ENCODE results near the gene LRFN4.
A peak's percentile ranks its signal among the peaks of the same experiment; 100 is the strongest.

LRFN4 gene

DNA sequence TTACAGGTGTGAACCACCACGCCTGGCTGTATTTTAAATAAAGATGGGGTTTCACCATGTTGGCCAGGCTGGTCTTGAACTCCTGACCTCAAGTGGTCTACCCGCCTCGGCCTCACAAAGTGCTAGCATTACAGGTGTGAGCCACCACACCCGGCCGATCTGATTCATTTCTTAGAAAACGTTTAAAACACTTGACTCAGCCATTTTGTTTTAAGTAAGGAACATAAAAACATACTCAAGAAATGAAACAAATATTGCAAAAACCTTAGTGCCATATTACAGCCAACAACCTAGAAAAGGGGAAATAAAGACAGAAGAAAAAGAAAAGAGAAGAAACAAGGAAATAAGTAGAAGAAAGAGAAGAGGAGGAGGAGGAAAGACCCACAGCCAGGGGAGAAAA is 17.4 kb downstream of the LRFN4 start:
- no peak for DNase-seq

DNA sequence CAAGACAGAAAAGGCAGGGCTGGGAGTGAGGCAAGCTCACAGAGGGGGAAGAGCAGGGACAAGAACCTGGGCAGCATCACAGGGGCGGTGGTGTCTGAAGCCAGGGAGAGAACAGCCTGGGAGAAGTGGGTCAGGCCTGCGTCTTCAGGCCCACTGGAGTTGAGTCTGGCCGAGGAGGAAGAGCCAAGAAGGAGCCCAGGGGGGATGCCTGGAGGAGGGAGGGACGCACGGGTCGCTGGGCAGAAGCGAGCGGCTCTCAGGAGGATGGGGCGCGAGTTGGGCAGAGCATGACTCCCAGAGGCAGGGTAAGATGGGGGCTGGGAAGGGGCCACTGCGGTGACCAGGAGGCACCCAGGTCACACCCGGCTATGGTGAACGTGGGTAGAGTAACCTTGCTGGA is 18.5 kb downstream of the LRFN4 start:
- no peak for DNase-seq

DNA sequence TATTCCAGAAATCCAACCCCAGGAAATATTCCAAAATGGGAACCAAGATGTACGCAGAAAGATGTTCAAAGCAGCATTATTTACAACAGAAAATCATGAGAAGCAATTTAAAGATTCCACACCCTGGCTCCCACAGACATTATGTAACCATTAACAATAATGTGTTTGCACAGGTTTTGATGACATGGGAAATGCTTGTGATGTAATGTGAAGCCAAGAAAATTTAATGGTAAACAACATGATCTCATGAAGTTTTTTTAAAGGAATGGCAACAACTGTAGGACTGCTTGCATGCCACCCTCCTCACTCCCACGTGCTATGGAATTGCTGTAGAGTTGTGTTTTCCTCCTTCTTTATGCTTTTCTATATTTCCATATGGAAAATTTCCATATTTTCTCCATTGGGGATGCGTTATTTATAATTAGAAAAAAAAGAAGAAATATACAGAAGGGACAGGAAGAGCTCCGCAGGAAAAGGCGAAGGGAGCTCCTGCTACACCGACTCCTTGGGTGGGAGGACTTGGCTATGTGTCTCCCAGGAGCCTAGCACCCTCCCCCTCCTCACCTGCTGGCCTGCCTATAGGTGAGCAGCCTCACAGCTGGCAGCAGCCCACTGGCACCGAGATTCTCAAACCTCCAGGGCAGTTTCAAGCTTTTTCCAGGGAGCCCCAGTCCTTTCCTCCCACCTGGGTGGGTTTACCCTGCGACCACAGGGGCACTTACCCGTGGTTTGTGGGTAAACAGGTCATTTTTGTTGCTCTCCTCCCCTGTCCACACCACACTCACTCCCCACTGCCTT is 20.9 kb downstream of the LRFN4 start:
- DNase-seq: peak; percentile 69

DNA sequence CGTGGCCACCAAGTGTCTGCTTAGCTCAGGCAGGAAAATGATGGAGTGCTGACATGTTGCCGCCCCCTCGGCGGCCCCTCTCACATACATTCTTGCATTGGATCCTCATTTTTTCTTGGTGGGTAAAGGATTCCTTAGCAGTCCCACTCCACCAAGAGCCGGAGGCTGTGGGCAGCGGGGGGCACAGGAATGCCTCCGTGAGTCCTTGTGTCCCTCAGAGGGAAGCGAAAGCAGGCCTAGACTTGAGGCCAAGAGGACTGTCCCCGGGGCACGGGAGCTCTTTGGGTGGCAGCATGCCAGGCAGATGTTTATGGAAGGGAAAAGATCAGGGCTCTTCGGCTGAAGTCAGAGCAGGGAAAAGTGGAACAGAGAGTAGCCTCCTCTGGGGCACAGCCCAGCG is 21.6 kb downstream of the LRFN4 start:
- no peak for DNase-seq

DNA sequence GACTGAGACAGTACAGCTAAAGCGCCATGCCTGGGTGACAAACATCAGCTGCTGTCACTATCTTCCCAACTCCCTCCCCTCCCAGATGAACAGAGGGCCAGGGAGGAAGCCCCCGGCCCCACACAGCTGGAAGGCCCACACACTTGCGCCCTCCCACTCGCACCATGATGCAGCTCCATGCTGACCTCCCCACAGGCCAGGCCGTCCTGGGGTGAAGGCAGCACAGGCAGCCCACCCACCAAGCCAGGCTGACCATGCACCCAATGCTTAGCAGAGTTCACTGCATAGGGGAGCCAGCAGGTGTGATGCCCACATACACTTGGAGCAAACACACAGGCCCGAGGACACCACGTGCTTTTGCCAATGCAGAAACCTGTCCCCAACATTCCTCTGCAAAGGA is 22.1 kb downstream of the LRFN4 start:
- DNase-seq: no peak

DNA sequence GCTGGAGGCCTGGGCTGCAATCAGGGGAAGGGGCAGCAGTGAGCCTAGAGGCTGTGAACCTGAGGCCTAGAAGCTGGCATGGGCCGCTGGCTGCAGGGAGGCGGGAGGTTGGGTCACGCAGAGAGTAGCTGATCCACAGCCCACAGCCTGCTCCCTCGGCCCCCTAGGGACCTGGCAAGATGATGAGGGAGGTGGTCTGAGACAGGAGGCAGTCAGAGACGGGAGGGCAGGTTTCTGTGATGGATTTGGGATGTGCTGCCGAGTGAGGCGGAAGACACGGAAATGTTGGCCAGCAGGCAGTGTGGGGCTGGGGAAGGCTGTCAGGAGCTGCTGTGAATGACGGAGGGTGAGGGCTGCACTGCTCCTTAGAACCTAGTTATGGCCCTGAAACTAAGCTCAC is 22.7 kb downstream of the LRFN4 start:
- no peak for DNase-seq

DNA sequence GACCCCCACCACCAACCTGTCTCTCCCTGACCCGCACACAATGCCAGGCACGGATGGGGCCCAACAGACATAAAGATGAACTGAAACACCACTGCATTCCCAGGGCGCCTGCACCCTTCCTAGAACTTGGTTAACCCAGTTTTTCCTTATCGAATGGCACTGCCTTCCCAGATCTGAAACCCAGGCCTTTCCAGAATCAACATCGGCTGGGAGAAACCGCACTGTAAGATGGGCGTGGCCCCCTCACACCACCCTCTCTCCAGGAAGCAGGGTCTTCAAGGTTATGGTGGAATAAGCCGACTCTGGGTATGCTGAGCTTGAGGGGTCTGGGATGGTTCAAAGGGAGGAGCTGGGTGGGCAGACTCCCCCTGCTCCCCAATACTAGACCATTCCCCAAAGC is 23.1 kb downstream of the LRFN4 start:
- no peak for DNase-seq

DNA sequence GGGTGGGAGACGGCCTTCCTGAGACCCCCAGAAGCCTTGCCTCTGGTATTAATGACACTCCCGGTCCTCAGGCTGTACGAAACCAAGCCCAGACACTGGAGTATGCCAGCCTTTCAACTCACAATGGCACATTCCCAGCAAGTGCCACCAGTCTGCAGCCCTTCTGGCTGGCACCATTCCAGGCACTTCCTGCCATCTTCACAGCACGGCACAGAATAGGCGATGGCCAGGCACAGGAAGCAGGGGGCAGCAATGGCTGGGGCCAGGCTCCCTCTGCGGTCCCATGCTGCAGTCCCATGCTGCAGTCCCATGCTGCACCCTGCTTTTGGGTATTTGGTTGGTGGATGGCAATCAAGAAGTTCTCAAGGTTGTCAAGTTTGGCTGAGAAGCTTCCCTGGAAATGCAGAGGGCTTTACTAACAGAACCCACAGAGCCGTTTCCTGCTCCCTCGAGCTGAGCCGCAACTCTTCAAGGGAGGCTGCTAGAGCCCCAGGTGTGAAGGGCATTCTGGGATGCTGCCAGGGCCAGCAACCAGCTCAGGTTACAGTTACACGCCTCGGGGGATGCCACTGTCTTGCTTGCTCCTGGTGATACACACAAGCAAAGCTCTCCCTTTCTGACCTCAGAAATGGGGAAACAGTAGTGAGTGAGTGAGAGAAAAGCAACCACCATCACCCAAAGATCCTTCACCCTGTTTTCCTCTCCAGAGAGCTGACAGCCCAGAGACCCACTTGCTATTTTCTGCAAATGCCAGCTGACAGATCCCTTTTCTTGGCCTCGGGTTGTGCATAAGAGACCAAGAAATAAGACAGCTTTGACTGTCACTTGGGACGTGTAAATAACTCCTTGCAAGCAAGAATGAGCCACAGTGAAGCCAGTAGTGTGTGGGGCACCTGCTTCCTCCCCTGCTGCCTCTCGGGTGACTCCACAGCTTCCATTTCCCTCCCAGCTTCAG is 23.9 kb downstream of the LRFN4 start:
- peak; percentile 88 for DNase-seq

DNA sequence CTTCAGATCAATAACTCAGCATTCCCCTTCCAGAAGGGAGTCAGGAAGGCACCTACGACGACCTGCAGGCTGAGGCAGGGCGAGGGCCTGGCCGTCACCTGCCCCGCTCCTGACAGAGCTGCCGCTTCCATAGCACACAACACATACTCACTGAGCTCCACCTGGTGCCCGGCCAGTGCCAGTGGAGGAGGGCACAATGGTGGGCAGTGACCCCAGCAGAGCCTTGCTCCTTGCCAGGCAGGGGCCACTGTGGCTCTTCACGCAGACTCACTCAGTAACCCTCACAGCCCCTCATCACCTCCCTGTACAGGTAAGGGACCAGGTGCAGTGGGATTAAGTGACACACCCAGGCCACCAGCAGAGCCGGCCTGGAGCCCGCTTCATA is 24.6 kb downstream of the LRFN4 start:
- peak; percentile 38 for DNase-seq

DNA sequence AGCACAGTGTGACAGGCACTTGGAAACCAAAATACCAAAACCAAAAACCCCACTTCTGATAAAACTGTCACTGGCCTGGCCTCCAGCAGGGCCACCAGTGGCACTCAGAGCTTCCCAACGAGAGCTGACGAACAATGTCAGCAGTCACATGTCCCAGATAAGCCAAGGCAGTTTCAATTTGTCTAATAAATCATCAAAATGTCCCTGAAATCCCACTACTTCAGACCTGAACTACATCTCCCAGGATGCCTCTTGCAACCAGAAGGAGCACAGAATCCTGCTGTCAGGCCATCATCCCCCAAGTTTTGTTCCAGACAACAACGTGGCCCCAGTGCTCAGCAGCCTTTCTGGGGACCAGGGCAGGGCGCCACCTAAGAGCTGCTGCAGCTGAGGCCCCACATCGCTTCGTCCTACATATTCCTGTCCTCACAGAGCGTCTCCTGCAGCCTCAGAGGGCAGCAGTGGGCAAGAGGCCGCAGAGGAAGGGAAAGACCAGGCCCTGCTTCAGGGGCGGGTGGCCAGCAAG is 25.1 kb downstream of the LRFN4 start:
- peak; percentile 50 for DNase-seq

DNA sequence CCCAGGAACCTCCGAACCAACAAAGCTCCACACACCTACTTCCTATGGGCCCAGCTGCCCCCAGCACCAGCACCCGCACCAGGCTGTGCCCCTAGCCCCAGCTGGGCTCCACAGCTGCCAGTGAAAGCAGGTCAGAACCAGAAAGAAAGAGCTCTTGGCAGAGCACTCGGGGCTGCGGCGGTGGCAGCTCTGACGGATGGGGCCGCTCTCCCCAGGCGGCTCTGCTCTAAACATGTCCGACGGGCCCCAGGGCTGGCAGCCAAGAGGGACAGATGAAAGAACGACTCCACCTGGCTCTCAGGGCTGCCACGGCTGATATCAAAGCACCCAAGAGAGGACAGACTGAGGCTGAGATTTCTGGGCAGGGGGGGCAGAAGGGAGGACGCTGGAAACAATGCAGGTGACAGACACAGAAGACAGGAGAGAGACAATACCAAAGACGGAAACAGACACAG is 25.7 kb downstream of the LRFN4 start:
- DNase-seq: peak; percentile 90

DNA sequence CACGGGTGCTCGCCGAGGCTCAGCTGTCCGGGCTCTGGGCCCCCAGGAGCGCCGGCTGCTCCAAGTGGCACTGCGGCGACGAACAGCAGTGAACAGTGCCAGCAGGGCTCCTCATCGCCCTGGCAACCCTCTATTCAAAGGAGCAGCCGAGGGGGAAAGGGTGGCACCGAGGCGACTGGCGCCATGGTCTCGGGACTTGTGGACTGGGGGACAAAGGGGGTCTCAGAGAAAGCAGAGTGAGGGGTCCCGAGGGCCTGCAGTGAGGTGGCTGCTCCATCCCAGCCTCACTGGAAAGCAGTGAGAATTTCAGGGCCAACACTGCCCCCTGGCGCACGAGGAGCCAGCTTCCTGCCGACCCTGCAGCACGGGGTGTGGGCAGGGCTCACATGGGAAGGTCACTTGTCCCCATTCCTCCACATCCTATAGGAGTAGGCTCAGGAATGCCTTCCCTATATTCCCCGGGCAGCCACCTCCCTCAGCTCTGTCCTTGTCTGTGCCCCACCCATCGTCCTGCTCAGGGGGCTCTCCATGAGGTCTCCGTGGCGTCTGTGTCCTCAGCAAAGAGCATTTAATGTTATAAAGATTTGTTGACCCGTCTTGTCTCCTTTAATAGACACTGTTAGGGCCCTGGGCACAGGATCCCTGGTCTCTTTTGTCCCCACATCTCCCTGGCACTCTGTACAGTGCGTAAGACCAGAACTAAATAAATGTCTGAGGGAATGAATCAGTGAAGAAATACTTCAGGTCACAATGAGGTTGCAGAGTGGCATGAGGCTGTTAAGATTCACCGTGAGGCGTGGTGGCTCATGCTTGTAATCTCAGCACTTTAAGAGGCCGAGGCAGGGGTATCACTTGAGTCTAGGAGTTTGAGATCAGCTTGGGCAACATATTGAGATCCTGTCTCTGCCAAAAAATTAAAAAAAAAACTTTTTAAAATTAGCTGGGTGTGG is 26.4 kb downstream of the LRFN4 start:
- peak; percentile 94 for DNase-seq

DNA sequence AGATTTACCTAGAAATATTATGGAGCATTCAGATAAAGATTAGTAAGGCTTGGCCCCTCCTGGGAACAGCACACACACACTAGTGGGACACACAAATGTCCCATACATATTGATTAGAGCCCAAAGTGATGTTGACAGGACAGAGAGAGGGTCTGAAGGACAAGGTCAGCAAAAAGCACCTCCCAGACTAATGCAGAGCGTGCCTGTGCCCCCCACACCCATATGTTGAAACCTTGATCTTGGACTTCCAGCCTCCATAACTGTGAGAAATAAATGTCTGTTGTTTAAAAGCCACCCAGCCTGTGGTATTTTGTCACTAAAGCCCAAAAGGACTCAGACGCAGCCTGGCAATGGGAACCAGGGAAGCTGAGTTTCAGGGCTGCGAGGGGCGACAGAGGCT is 27.6 kb downstream of the LRFN4 start:
- DNase-seq: no peak

DNA sequence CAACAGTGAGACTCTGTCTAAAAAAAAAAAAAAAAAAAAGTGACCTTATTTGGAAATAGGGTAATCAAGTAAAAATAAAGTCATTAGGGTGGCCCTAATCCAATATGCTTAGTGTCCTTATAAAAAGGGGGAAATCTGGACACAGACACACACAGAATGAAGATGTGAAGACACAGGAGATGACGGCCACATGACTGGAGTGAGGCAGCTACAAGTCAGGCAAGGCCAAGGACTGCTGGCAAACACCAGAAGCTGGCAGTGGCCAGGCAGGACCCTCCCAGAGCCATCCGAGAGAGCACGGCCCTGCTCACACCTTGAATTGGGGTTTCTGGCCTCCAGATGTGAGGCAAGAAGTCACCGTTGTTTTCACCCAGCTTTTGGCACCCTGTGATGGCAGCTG is 28.6 kb downstream of the LRFN4 start:
- DNase-seq: no peak

DNA sequence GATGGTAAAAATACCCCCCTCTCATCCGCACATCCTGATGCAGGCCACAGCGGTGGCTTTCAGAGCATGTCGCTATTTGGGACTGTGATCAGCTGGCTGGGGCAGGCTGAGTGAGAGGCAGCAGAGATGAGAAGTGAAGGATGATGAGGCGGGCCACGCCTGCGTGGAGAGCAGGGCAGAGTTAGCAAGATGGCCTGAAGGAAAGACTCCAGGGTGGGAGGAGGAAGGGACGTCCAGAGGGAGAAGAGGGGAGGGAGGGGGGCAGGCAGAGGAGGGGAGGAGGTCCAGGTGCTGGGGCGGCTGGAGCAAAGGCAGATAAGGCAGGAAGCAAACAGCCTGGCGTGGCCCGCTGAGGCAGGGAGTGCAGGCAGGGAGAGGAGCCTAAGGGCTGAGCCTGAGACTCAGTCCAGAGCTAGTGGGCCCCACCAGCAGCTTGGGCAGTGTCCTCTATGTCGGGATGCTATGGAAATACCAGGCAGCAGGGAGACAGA is 29.1 kb downstream of the LRFN4 start:
- DNase-seq: no peak

DNA sequence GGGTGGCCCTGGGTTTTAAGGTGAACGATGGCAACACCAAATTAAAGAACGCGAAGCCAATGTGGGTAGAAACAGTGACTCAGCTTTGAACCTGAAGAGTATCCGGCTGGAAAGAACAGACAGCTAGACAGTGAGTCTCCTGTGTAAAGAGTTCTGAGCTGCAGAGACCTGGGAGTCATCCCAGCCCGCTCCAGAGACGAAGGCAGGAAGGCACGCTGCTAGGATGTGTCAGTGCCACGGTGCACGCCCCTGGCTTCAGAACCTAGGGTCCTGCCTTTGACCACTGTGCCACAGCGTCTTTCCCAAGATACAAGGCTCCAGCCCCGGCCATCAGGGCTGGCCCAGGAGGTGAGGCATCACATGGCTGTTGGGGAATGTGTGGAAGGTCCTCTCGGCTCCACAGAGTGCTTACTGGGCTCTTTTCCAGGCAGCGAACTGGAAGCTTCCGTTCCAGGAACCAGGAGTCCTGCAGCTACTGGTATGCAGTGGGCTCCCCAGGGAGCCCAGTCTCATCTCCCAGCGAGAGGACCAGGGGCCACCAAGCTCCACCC is 29.9 kb downstream of the LRFN4 start:
- no peak for DNase-seq

DNA sequence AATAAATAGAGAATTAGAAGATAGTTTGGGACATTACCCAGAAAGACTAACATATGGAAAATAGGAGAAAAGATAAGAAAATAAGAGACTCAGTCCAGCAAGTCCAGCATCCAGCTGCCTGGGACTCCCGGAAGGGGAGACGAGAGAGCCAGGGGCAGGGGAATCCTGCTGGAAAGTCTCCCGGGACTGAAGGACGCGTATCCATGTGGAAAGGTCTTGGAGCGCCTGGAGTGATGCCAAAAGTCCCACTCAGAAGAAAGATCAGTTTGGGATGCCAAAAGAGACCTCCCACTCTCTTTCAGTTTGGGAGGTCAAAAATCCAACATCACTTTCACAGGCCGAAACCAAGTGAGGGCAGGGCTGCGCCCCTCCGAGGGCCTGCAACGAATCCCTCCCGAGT is 30.7 kb downstream of the LRFN4 start:
- no peak for DNase-seq

DNA sequence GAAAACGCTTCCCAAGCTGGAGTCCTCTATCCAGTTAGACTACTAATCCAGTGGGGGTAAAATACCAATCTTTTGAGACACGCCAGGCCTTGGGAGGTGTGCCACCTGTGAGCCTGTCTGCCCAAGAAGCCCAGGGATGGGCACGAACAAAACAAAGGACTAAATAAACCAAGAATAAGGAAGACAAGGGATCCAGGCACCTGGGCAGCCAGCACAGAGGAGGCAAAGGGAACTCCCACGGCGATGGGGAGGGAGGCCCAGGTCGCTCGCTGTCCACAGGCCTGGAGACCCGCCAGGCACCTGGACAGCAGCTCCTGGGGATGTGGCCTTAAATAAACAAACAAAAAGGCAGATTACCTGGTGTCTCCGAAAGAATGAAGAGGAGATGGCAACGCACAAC is 31.4 kb downstream of the LRFN4 start:
- DNase-seq: no peak

DNA sequence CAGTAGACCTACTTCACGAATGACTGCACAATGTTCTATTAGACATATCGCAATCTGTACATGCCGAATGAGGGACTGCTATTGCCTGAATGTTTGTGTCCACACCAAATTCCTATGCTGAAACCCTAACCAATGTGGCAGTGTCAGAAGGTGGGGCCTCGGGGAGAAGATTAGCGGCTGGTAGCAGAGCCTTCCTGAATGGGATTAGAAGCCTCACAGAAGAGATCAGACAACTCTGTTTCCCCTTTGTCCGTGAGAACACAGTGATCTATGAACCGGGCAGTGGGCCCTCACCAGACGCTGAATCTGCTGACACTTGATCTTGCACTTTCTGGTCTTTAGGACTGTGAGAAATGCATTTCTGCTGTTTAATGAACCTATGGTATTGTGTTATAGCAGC is 33.1 kb downstream of the LRFN4 start:
- no peak for DNase-seq

DNA sequence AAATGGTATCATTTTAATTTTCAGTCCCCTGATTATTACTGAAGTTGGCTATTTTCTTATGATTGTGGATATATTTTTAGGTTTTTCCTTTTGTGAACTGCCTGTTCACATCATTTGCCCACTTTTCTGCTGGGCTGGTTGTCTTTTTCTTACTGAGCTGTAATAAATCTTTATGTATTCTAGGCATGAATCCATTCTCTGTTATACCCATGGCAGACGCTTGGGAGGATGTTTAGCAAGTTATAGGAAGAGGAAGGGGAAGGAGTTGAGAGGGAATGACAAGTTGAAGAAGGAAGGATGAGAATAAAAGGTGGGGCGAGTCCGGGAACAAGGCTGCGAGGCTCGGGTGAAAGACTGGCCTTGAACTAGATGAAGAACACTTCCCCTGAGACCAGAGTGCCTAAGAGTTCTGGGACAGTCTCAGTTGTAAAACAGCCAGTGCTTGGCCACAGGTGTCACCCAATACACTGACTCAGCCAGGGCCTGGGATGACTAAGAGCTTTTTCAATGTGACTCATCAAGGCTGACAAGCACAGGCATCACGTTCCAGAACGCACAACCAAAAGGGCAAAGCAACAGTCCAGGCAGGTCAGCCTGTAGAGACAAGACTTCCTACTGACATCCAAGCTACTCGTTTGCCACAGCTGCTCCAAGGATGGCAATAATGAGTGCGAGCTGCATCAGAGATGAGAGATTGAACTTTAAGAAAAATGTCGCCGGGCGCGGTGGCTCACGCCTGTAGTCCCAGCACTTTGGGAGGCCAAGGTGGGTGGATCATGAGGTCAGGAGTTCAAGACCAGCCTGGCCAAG is 35.2 kb downstream of the LRFN4 start:
- DNase-seq: peak; percentile 96

DNA sequence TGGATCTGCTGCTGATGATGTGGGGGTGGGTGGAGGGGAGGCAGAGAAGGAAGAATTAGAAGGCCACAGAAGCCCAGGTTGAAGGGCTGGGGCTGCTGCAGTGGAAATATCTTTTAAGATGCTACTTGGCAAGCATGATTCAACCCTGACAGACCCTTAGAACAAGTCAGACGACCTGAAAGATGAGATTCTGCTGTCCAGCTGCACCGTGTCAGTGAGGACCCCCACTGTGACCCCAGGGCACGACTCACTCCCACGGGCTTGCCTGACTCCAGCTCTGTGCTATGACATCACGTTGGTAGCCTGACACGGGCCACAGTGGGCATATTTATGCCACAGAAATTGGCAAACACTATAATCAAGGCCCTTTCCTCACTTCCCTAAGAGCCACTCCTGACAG is 36.0 kb downstream of the LRFN4 start:
- no peak for DNase-seq

All from DMS53 (cell line).